Astrocyte (in vitro differentiated cells and primary cell): ENCODE data around the gene PIP4K2C. TPM values are rescaled to one million over a fixed set of nuclear protein-coding genes. Genes with fewer than 3 reads are reported as not detected.

Experiments
- DNase-seq: peaks from one replicate; pipeline ENCODE4 v3.0.0-alpha.2; 2010; ENCODE audit warnings: low read depth
- FAIRE-seq: peaks from 2 replicates; lab custom pipeline; 2011; peaks lifted over from hg19 to GRCh38; lab: Jason Lieb, UNC
- H2AFZ ChIP-seq: 2 replicates; pipeline ENCODE4 v1.6.0; 2012; ENCODE audit warnings: low read depth, low read length, inconsistent platforms
- H3K27ac ChIP-seq: 2 replicates; pipeline ENCODE4 v1.5.1; 2011; ENCODE audit warnings: low read depth, low read length, inconsistent platforms
- H3K27me3 ChIP-seq: 2 replicates; pipeline ENCODE4 v1.6.0; 2011; ENCODE audit warnings: low read length, inconsistent platforms; ENCODE audit not compliant: insufficient read depth
- H3K36me3 ChIP-seq: 2 replicates; pipeline ENCODE4 v1.5.1; 2011; ENCODE audit warnings: low read length, inconsistent platforms; ENCODE audit not compliant: insufficient read depth
- H3K4me1 ChIP-seq: 2 replicates; pipeline ENCODE4 v1.5.1; 2011; ENCODE audit warnings: low read length, inconsistent platforms; ENCODE audit not compliant: insufficient read depth
- H3K4me2 ChIP-seq: 2 replicates; pipeline ENCODE4 v1.6.0; 2012; ENCODE audit warnings: low read length, inconsistent platforms
- H3K4me3 ChIP-seq: 2 replicates; pipeline ENCODE4 v1.5.1; 2011; ENCODE audit warnings: low read depth, mild to moderate bottlenecking, low read length, inconsistent platforms; ENCODE audit not compliant: insufficient read depth
- H3K79me2 ChIP-seq: 2 replicates; pipeline ENCODE4 v1.6.0; 2012; ENCODE audit warnings: mild to moderate bottlenecking, low read length, inconsistent platforms; ENCODE audit not compliant: insufficient read depth
- H3K9ac ChIP-seq: 2 replicates; pipeline ENCODE4 v1.6.0; 2012; ENCODE audit warnings: mild to moderate bottlenecking, low read length, inconsistent platforms
- H3K9me3 ChIP-seq: 2 replicates; pipeline ENCODE4 v1.5.1; 2012; ENCODE audit warnings: low read depth, mild to moderate bottlenecking, low read length, inconsistent platforms; ENCODE audit not compliant: insufficient read depth
- H4K20me1 ChIP-seq: 2 replicates; pipeline ENCODE4 v1.6.0; 2012; ENCODE audit warnings: low read length, inconsistent platforms; ENCODE audit not compliant: insufficient read depth
- H3K27ac Mint-ChIP-seq: one replicate; pipeline ENCODE4 v1.8.0; 2021; ENCODE audit warnings: mild to moderate bottlenecking, mixed read lengths; ENCODE audit not compliant: unreplicated experiment
- H3K27me3 Mint-ChIP-seq: one replicate; pipeline ENCODE4 v1.8.0; 2021; ENCODE audit warnings: low read depth, mixed read lengths; ENCODE audit not compliant: unreplicated experiment
- H3K36me3 Mint-ChIP-seq: one replicate; pipeline ENCODE4 v1.8.0; 2021; ENCODE audit warnings: low read depth, mixed read lengths; ENCODE audit not compliant: unreplicated experiment
- H3K4me1 Mint-ChIP-seq: one replicate; pipeline ENCODE4 v1.8.0; 2021; ENCODE audit warnings: low read depth, mixed read lengths; ENCODE audit not compliant: unreplicated experiment
- H3K4me3 Mint-ChIP-seq: one replicate; pipeline ENCODE4 v1.8.0; 2021; ENCODE audit warnings: mild to moderate bottlenecking, moderate library complexity, mixed read lengths; ENCODE audit not compliant: unreplicated experiment
- H3K9me3 Mint-ChIP-seq: one replicate; pipeline ENCODE4 v1.8.0; 2021; ENCODE audit warnings: mild to moderate bottlenecking, mixed read lengths; ENCODE audit not compliant: unreplicated experiment
- EZH2 ChIP-seq: IDR thresholded peaks from 2 replicates; pipeline ENCODE4 v1.6.1; 2012; ENCODE audit warnings: mild to moderate bottlenecking, low read length, inconsistent platforms; ENCODE audit not compliant: insufficient read depth
- total RNA-seq: library from RNA; stranded (reverse); gene quantifications from 2 replicates; pipeline ENCODE4 v1.2.1, GENCODE V29; 2021
- TF ChIP-seq, protein P1 (sequence below): IDR thresholded peaks from 2 replicates; pipeline ENCODE4 v1.5.1; 2011; ENCODE audit warnings: low read depth, mild to moderate bottlenecking, inconsistent platforms, low read length, moderate library complexity; ENCODE audit not compliant: insufficient read depth

Gene PIP4K2C
- total RNA-seq, 1 donor from 2014 or later = 43.3 TPM

DNA sequence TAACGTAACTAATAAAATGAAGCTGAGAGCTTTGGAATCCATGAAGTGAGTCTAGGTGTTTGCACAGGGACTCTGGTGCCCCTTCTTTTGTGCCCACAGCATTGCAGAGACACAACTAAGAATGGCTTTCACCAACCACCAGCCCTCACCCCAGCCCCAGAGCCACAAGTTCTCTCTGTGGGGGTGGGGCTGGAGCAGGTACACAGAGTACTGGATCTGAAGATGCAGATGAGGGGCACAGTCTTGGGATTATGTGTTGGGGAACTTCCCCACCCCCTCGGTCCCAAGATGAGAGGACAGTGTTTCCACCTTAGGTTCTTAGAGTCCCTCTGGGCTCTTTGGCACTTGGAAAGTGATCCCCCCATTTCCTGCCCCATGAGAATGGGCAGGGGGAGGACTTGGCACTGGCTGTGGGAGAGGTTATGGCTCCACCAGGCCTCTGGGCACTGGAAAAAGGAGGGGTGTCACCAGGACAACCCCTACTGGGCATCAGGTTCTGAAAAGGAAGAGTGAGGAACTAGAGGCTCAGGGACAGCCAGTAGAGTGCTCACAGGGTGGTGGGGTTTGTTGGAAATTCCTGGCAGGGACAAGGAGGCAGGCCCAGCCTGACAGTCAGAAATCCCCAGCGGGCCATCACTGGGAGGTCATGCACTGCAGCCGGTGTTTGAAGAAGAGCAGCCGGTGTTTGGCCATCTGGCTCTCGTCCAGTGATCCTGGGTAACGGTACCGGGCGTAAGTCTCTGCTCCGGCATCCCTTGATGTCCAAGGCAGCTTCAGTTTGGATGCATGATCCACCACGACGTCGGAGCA is 35.3 kb downstream of the PIP4K2C start:
- DNase-seq (no peak), FAIRE-seq (no peak)
- Mint-ChIP-seq H3K9me3 (peaks cover 10% of the 10 kb centered on the region), H3K27me3 (peaks cover 92% of the 10 kb centered on the region), H3K27ac (no peak overlapping the region), H3K36me3 (peaks cover 23% of the 10 kb centered on the region), H3K4me3 (no peak overlapping the region), H3K4me1 (peaks cover under 1% of the 10 kb centered on the region)
- no peaks in the 10 kb centered on the region for H3K9me3 ChIP-seq
- no peak overlapping the region for H3K27ac ChIP-seq
- no peak overlapping the region for H3K4me3 ChIP-seq
- peaks cover 3% of the 10 kb centered on the region for H3K4me1 ChIP-seq
- H3K9ac ChIP-seq = no peak overlapping the region
- H4K20me1 ChIP-seq = peaks cover 9% of the 10 kb centered on the region
- H3K36me3 ChIP-seq = no peaks in the 10 kb centered on the region
- H3K4me2 ChIP-seq = no peak overlapping the region
- TF ChIP-seq, protein P1, sequence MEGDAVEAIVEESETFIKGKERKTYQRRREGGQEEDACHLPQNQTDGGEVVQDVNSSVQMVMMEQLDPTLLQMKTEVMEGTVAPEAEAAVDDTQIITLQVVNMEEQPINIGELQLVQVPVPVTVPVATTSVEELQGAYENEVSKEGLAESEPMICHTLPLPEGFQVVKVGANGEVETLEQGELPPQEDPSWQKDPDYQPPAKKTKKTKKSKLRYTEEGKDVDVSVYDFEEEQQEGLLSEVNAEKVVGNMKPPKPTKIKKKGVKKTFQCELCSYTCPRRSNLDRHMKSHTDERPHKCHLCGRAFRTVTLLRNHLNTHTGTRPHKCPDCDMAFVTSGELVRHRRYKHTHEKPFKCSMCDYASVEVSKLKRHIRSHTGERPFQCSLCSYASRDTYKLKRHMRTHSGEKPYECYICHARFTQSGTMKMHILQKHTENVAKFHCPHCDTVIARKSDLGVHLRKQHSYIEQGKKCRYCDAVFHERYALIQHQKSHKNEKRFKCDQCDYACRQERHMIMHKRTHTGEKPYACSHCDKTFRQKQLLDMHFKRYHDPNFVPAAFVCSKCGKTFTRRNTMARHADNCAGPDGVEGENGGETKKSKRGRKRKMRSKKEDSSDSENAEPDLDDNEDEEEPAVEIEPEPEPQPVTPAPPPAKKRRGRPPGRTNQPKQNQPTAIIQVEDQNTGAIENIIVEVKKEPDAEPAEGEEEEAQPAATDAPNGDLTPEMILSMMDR = no peak
- no peak for TF ChIP-seq EZH2
- H3K27me3 ChIP-seq = peaks cover 77% of the 10 kb centered on the region
- no peaks in the 10 kb centered on the region for H3K79me2 ChIP-seq
- no peak overlapping the region for H2AFZ ChIP-seq

DNA sequence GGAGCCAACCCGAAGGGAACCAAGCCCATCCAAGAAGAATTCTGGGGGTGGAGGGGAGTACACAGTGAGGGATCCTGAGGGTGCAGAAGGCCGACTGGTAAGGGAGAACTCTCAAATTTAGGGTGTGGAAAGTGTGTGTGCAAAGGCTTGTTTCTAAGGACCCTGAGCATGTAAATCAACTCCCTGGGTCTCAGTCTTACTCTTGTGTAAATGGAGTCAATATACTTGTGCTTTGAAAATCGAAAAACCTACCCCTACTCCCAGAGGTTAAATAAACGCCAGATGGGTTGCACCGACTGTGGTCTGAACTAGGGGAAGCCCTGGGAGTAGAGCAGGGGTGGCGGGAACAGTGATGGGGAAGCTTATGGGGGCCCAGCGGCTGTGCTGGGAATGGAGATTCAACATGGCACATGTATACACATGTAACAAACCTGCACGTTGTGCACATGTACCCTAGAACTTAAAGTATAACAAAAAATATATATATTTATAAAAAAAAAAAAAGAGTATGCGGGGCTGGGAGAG is 36.0 kb downstream of the PIP4K2C start:
- no peaks in the 10 kb centered on the region for H3K36me3 ChIP-seq
- H3K27me3 ChIP-seq = peaks cover 76% of the 10 kb centered on the region
- TF ChIP-seq, protein P1 = no peak
- TF ChIP-seq EZH2 = no peak
- H3K4me1 ChIP-seq = peaks cover under 1% of the 10 kb centered on the region
- Mint-ChIP-seq H3K27ac (no peak overlapping the region), H3K9me3 (peaks cover 10% of the 10 kb centered on the region), H3K4me3 (no peak overlapping the region), H3K36me3 (peaks cover 22% of the 10 kb centered on the region), H3K27me3 (peaks cover 89% of the 10 kb centered on the region), H3K4me1 (no peaks in the 10 kb centered on the region)
- no peak overlapping the region for H3K27ac ChIP-seq
- no peak overlapping the region for H3K4me3 ChIP-seq
- peaks cover 8% of the 10 kb centered on the region for H4K20me1 ChIP-seq
- no peak overlapping the region for H3K9ac ChIP-seq
- no peak for DNase-seq
- no peak overlapping the region for H3K4me2 ChIP-seq
- no peak for FAIRE-seq
- no peaks in the 10 kb centered on the region for H3K9me3 ChIP-seq
- H2AFZ ChIP-seq = no peak overlapping the region
- H3K79me2 ChIP-seq = no peaks in the 10 kb centered on the region
